Effector memory CD4-positive, alpha-beta T cell (primary cell): ENCODE data around the gene XYLT1.

Experiments used
- DNase-seq, 3 donors: peaks; one replicate each; pipeline ENCODE4 v3.0.0-alpha.2; 2020
- H3K27ac ChIP-seq: 2 replicates; pipeline ENCODE4 v1.7.0; 2013; ENCODE audit warnings: mild to moderate bottlenecking, low read length, moderate library complexity; ENCODE audit not compliant: insufficient read depth, poor library complexity, severe bottlenecking
- H3K27me3 ChIP-seq: replicated peaks from 2 replicates; pipeline ENCODE4 v1.7.0; 2013; ENCODE audit warnings: mild to moderate bottlenecking, low read length; ENCODE audit not compliant: insufficient read depth, control insufficient read depth, poor library complexity, severe bottlenecking
- H3K36me3 ChIP-seq: 2 replicates; pipeline ENCODE4 v1.7.0; 2013; ENCODE audit warnings: mild to moderate bottlenecking, low read length, moderate library complexity; ENCODE audit not compliant: control insufficient read depth, insufficient read depth
- H3K4me1 ChIP-seq: 2 replicates; pipeline ENCODE4 v1.7.0; 2013; ENCODE audit warnings: low read length, mild to moderate bottlenecking; ENCODE audit not compliant: control insufficient read depth, insufficient read depth, poor library complexity, severe bottlenecking
- H3K4me3 ChIP-seq: 2 replicates; pipeline ENCODE4 v1.7.0; 2013; ENCODE audit warnings: low read length, low read depth, mild to moderate bottlenecking; ENCODE audit not compliant: insufficient read depth, poor library complexity, severe bottlenecking
- H3K9me3 ChIP-seq: 2 replicates; pipeline ENCODE4 v1.7.0; 2013; ENCODE audit warnings: mild to moderate bottlenecking, low read length, moderate library complexity; ENCODE audit not compliant: control insufficient read depth

The XYLT1 gene

GRCh38 chr16:17117906-17118577 is 352.7 kb downstream of the XYLT1 start:
- Histone ChIP-seq H3K36me3 (peaks cover 13% of the 10 kb centered on the region), H3K4me1 (no peaks in the 10 kb centered on the region), H3K27me3 (no peaks in the 10 kb centered on the region), H3K4me3 (no peak overlapping the region), H3K27ac (no peak overlapping the region), H3K9me3 (no peaks in the 10 kb centered on the region)
- no peak for DNase-seq

DNA sequence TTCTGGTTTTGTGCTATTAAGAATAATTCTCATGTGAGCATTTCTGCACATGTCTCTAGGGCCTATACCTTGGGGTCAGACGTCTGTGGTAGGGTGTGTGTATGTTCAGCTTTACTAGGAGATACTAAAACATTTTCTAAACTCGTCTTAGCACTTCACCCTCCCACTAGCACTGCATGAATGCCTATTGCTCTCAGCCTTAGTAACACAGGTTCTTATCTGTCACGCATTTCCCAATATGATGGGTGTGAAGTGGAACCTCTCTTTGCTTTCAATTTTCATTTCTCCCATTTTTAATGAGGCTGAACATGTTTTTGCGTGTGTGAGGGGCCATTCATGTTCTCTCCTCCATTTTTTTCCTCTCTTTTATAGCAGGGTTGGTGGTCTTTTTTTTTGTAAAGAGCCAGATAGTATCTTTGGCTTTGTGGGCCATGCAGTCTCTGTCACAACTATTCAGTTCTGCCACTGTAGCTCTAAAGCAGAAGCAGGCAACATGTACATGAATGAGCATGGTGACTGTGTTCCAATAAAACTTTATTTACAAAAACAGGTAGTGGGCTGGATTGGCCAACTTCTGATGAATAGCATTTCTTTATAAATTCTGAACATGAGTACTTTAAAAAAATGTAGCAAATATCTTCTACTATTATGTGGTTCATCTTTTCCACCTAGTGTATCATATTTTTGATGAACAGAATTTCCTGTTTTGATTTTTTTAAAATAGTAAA is 354.0 kb downstream of the XYLT1 start:
- Histone ChIP-seq H3K36me3 (peaks cover 13% of the 10 kb centered on the region), H3K27ac (no peak overlapping the region), H3K9me3 (no peaks in the 10 kb centered on the region), H3K4me3 (no peak overlapping the region), H3K4me1 (no peaks in the 10 kb centered on the region), H3K27me3 (no peaks in the 10 kb centered on the region)
- no peak for DNase-seq

- no peak overlapping the region for H3K4me3 ChIP-seq
- H3K9me3 ChIP-seq = no peaks in the 10 kb centered on the region
- no peak for DNase-seq
- H3K4me1 ChIP-seq = no peaks in the 10 kb centered on the region
- no peaks in the 10 kb centered on the region for H3K27me3 ChIP-seq
- peaks cover 15% of the 10 kb centered on the region for H3K36me3 ChIP-seq
- H3K27ac ChIP-seq = no peak overlapping the region
Measured at GRCh38 chr16:17109413-17109812, 361.3 kb downstream of the XYLT1 start.

DNA sequence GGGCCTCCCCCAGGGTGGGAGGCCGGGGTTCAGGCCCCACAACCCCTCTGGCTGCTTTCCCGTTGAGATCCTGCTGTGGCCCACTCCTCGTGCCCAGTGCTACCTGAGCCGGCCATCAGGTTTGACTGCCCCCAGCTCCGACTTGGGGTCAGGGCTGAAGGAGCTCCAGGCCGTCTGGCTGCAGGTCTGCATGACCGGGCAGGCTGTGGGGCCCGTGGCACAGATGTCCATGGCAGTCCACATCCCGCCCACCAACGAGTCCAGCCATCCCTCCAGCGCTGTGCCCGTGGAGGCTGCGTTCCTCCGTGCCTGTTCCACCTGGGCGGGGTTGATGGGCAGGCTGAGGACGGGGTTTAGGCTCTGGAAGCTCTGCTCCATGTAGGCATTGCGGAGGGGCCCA is 362.2 kb downstream of the XYLT1 start:
- DNase-seq = no peak
- no peaks in the 10 kb centered on the region for H3K27me3 ChIP-seq
- H3K36me3 ChIP-seq = peaks cover 15% of the 10 kb centered on the region
- H3K4me1 ChIP-seq = no peaks in the 10 kb centered on the region
- no peak overlapping the region for H3K4me3 ChIP-seq
- H3K9me3 ChIP-seq = no peaks in the 10 kb centered on the region
- no peak overlapping the region for H3K27ac ChIP-seq

GRCh38 chr16:17107450-17107849 is 363.3 kb downstream of the XYLT1 start:
- peaks cover 12% of the 10 kb centered on the region for H3K36me3 ChIP-seq
- no peaks in the 10 kb centered on the region for H3K9me3 ChIP-seq
- no peak overlapping the region for H3K27ac ChIP-seq
- H3K4me3 ChIP-seq = no peak overlapping the region
- H3K27me3 ChIP-seq = no peaks in the 10 kb centered on the region
- H3K4me1 ChIP-seq = no peaks in the 10 kb centered on the region
- DNase-seq = no peak

GRCh38 chr16:17106243-17106791 is 364.4 kb downstream of the XYLT1 start:
- Histone ChIP-seq H3K27ac (no peak overlapping the region), H3K4me1 (no peaks in the 10 kb centered on the region), H3K9me3 (no peaks in the 10 kb centered on the region), H3K36me3 (peaks cover 12% of the 10 kb centered on the region), H3K27me3 (no peaks in the 10 kb centered on the region), H3K4me3 (no peak overlapping the region)
- no peak for DNase-seq

- DNase-seq = no peak
- Histone ChIP-seq H3K27me3 (no peaks in the 10 kb centered on the region), H3K4me3 (no peak overlapping the region), H3K9me3 (no peaks in the 10 kb centered on the region), H3K4me1 (no peaks in the 10 kb centered on the region), H3K36me3 (peaks cover 12% of the 10 kb centered on the region), H3K27ac (no peak overlapping the region)
Measured at GRCh38 chr16:17105239-17105797, 365.4 kb downstream of the XYLT1 start.

GRCh38 chr16:17104654-17105053 is 366.1 kb downstream of the XYLT1 start:
- H3K36me3 ChIP-seq = peaks cover 6% of the 10 kb centered on the region
- DNase-seq = no peak
- H3K4me1 ChIP-seq = no peaks in the 10 kb centered on the region
- H3K9me3 ChIP-seq = no peaks in the 10 kb centered on the region
- H3K4me3 ChIP-seq = no peak overlapping the region
- H3K27me3 ChIP-seq = no peaks in the 10 kb centered on the region
- no peak overlapping the region for H3K27ac ChIP-seq

GRCh38 chr16:17103216-17103615 is 367.5 kb downstream of the XYLT1 start:
- no peak for DNase-seq
- H3K4me1 ChIP-seq = no peaks in the 10 kb centered on the region
- H3K9me3 ChIP-seq = no peaks in the 10 kb centered on the region
- H3K27me3 ChIP-seq = no peaks in the 10 kb centered on the region
- peaks cover 3% of the 10 kb centered on the region for H3K36me3 ChIP-seq
- no peak overlapping the region for H3K4me3 ChIP-seq
- H3K27ac ChIP-seq = no peak overlapping the region

GRCh38 chr16:17101646-17102045 is 369.1 kb downstream of the XYLT1 start:
- Histone ChIP-seq H3K4me3 (no peak overlapping the region), H3K27me3 (no peaks in the 10 kb centered on the region), H3K4me1 (no peaks in the 10 kb centered on the region), H3K36me3 (no peaks in the 10 kb centered on the region), H3K9me3 (no peaks in the 10 kb centered on the region), H3K27ac (no peak overlapping the region)
- DNase-seq = no peak
